ENCODE measurements around the gene DCST2. TPM values are rescaled to one million over a fixed set of nuclear protein-coding genes. Genes with fewer than 3 reads are reported as not detected.

DCST2 gene
- total and polyA plus RNA-seq, 2 of the 8 experiments (the other 6 are each of a cell fraction or from before 2014, with no cell fraction given): 0.43 to 2.1 TPM

GRCh38 chr1:155015527-155016230, 17.9 kb downstream of the DCST2 start:
- CTCF ChIA-PET (ENCODE audit: partially characterized antibody): interaction anchor here (0.9 to 18.6 kb wide), 15 partner anchors 9 to 76 kb away, joined by 3 to 354 read pairs (median 7); partner anchors contain the start of genes ADAM15, DCST1, DCST2 and EFNA4
- Histone ChIP-seq H3K9ac (replicated peaks in 1 of 4; ENCODE audit: extremely low read depth in 1 of 4, low read depth in 3 of 4, low read length in 3 of 4) (no peak overlapping the region), H4K8ac (ENCODE audit: extremely low read depth, insufficient read depth, low read length) (no peak overlapping the region), H2AK5ac (ENCODE audit: low read depth, low read length) (0 out of 2 replicates have a peak overlapping the region, but pooled peaks have one; percentile 32), H2BK20ac (ENCODE audit: low read length) (no peak overlapping the region), H3K36me3 (ENCODE audit: control insufficient read depth in 2 of 4, insufficient read depth in 4 of 4, low read length in 3 of 4) (peaks cover 0 to 29% (median 13%) of the 10 kb centered on the region in 4 experiments; a peak in 4 of 8 replicates), H3K18ac (ENCODE audit: extremely low read depth, low read length) (no peak overlapping the region), H3K4me2 (ENCODE audit: insufficient read depth in 1 of 2, low read depth in 2 of 2, low read length in 2 of 2) (no peak overlapping the region), H3K4ac (replicated peaks; ENCODE audit: insufficient read length, low read depth, low read length) (no peak overlapping the region), H3K9me3 (ENCODE audit: insufficient read depth in 2 of 2, low read depth in 1 of 2, low read length in 1 of 2) (no peaks in the 10 kb centered on the region), H3K23ac (ENCODE audit: insufficient read length) (no peak overlapping the region), H3K27ac (ENCODE audit: low read depth, low read length) (no peak overlapping the region; the same call in 1 of the 2 replicates), H3K14ac (ENCODE audit: insufficient read length) (no peak overlapping the region), H3K4me3 (ENCODE audit: extremely low read depth in 1 of 4, insufficient read depth in 2 of 4, low read depth in 3 of 4, low read length in 4 of 4) (no peak overlapping the region), H4K5ac (ENCODE audit: insufficient read length, low read depth, low read length) (no peak overlapping the region), H4K20me1 (replicated peaks in 1 of 2; ENCODE audit: control insufficient read depth in 1 of 2, insufficient read depth in 2 of 2, low read length in 2 of 2) (no peaks in the 10 kb centered on the region), H2BK15ac (ENCODE audit: low read length) (no peak overlapping the region), H3K23me2 (ENCODE audit: low read depth, low read length) (no peaks in the 10 kb centered on the region), H3K56ac (replicated peaks; ENCODE audit: insufficient read length, low read depth, low read length) (no peak overlapping the region), H2BK12ac (ENCODE audit: low read depth, low read length) (0 out of 2 replicates have a peak overlapping the region, but pooled peaks have one; percentile 7), H2BK5ac (ENCODE audit: low read depth, low read length) (0 out of 2 replicates have a peak overlapping the region, but pooled peaks have one; percentile 56), H3K27me3 (replicated peaks in 1 of 4; ENCODE audit: control insufficient read depth in 3 of 4, extremely low read depth in 1 of 4, insufficient read depth in 3 of 4, low read length in 3 of 4) (0 out of 7 replicates have a peak, but pooled peaks cover 0 to 2% (median 0%) of the 10 kb centered on the region in 4 experiments), H3K79me1 (ENCODE audit: low read depth, low read length) (peaks cover 3% of the 10 kb centered on the region; the same call in 1 of the 2 replicates), H2BK120ac (replicated peaks; ENCODE audit: low read depth, low read length) (no peak overlapping the region), H3K79me2 (ENCODE audit: control insufficient read depth in 1 of 2, insufficient read depth in 2 of 2, low read length in 2 of 2) (peaks cover 0 to 9% of the 10 kb centered on the region in 2 experiments; a peak in 2 of 4 replicates), H3K4me1 (replicated peaks in 1 of 4; ENCODE audit: control insufficient read depth in 3 of 4, insufficient read depth in 4 of 4, low read length in 3 of 4) (peaks cover 8 to 35% (median 27%) of the 10 kb centered on the region in 4 experiments), H2AFZ (ENCODE audit: low read length) (no peak overlapping the region), H4K91ac (replicated peaks; ENCODE audit: insufficient read length, low read length) (no peak overlapping the region)
- WGBS, 2 experiments (ENCODE audit: extremely low coverage in 1 of 2, insufficient coverage in 1 of 2, insufficient read length in 1 of 2, insufficient replicate concordance in 2 of 2, low coverage in 1 of 2, low lambda C conversion rate in 2 of 2, missing lambda C conversion rate in 1 of 2): 97% methylated on average over 12 of the region's 16 CpGs; no CpG with 5 or more reads in 1 of the 2 experiments
- DNase-seq (ENCODE audit: low read depth in 1 of 2, low spot score in 2 of 2) (no peak), FAIRE-seq (no peak)
- POLR2A ChIA-PET (ENCODE audit: partially characterized antibody): interaction anchor here (0.7 to 14.8 kb wide), 9 partner anchors 10 to 52 kb away, joined by 3 to 128 read pairs (median 9); partner anchors contain the start of genes ADAM15, CKS1B, LENEP and SHC1
- TF ChIP-seq NRF1 (IDR thresholded peaks at IDR 0.05; ENCODE audit: low read depth, low read length) (no peak), KDM5A (IDR thresholded peaks at IDR 0.05; ENCODE audit: low read length) (no peak), HDAC6 (IDR thresholded peaks at IDR 0.05; ENCODE audit: low read depth, low read length) (no peak), NANOG (IDR thresholded peaks at IDR 0.05; ENCODE audit: insufficient read depth, low read depth, low read length, poor library complexity, severe bottlenecking) (no peak), CREB1 (IDR thresholded peaks at IDR 0.05) (no peak), ATF3 (IDR thresholded peaks at IDR 0.05; ENCODE audit: insufficient read depth, low read depth, low read length) (no peak), GABPA (IDR thresholded peaks at IDR 0.05; ENCODE audit: borderline replicate concordance, insufficient read depth, low read length) (no peak), ASH2L (IDR thresholded peaks at IDR 0.05; ENCODE audit: low read length) (no peak), POLR2AphosphoS5 (IDR thresholded peaks at IDR 0.05; ENCODE audit: low read depth, low read length) (no peak), CBX8 (IDR thresholded peaks at IDR 0.05; ENCODE audit: borderline replicate concordance, low read depth, low read length) (no peak), SIN3A (conservative IDR thresholded peaks at IDR 0.05 in 1 of 2, IDR thresholded peaks at IDR 0.05 in 1 of 2; ENCODE audit: low read depth in 1 of 2, low read length in 2 of 2) (no peak)

Data from H1 (cell line).